ENCODE measurements around the gene HLA-DQA1. TPM values are rescaled to one million over a fixed set of nuclear protein-coding genes. Genes with fewer than 3 reads are reported as not detected.

The HLA-DQA1 gene
- total and polyA plus RNA-seq, 9 of the 15 experiments (the other 6 are each of a cell fraction or from before 2014, with no cell fraction given): 0.04 to 0.49 TPM; not detected in 7

- Histone ChIP-seq H3K9me3 (replicated peaks; ENCODE audit: control insufficient read depth, insufficient read depth, low read depth, low read length) (no peaks in the 10 kb centered on the region), H2AFZ (ENCODE audit: low read depth, low read length) (no peak overlapping the region), H3K4me1 (replicated peaks in 1 of 2; ENCODE audit: control insufficient read depth in 2 of 2, insufficient read depth in 2 of 2, low read length in 2 of 2) (no peaks in the 10 kb centered on the region), H3K79me2 (ENCODE audit: control insufficient read depth, insufficient read depth, low read length) (no peaks in the 10 kb centered on the region), H3K36me3 (ENCODE audit: control insufficient read depth, insufficient read depth, low read length) (no peaks in the 10 kb centered on the region), H3K4me2 (ENCODE audit: insufficient read depth, low read length) (no peak overlapping the region), H3K27ac (ENCODE audit: extremely low read depth, low read depth, low read length) (no peak overlapping the region), H3K4me3 (no peak overlapping the region), H3K9ac (ENCODE audit: insufficient read depth in 1 of 2, low read depth in 2 of 2, low read length in 2 of 2) (no peak overlapping the region), H4K20me1 (replicated peaks; ENCODE audit: control insufficient read depth, insufficient read depth, low read length) (no peaks in the 10 kb centered on the region), H3K27me3 (ENCODE audit: control insufficient read depth in 2 of 2, insufficient read depth in 2 of 2, low read length in 2 of 2) (no peaks in the 10 kb centered on the region), H3K9me1 (ENCODE audit: control insufficient read depth, insufficient read depth, low read length) (no peaks in the 10 kb centered on the region)
- TF ChIP-seq, protein P1, sequence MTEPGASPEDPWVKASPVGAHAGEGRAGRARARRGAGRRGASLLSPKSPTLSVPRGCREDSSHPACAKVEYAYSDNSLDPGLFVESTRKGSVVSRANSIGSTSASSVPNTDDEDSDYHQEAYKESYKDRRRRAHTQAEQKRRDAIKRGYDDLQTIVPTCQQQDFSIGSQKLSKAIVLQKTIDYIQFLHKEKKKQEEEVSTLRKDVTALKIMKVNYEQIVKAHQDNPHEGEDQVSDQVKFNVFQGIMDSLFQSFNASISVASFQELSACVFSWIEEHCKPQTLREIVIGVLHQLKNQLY (CRISPR knock-in tag; conservative IDR thresholded peaks at IDR 0.05): no peak
- intact Hi-C loops (cut with micrococcal nuclease): no loop called here
- CTCF ChIA-PET (ENCODE audit: low intra/inter-chr PET ratio): no interaction called here
- FAIRE-seq: no peak
- ATAC-seq: no peak
- in situ Hi-C loops (cut with MboI): no loop called here
- DNase-seq (ENCODE audit: extremely low read depth in 1 of 4, low spot score in 3 of 4): no peak
- 0% methylated on average over 4 of the region's 4 CpGs for WGBS (ENCODE audit: insufficient coverage, low coverage, missing lambda C conversion rate)
- no TSS peak for BruUV-seq (replicated peaks)
- POLR2A ChIA-PET: no interaction called here
These were observed 42.3 kb downstream of the HLA-DQA1 start for GRCh38 chr6:32679492-32679891.

GRCh38 chr6:32680055-32680454, 42.8 kb downstream of the HLA-DQA1 start:
- intact Hi-C loops (cut with micrococcal nuclease): no loop called here
- DNase-seq (ENCODE audit: extremely low read depth in 1 of 4, low spot score in 3 of 4) (no peak), FAIRE-seq (no peak), ATAC-seq (no peak)
- no peaks in the 10 kb centered on the region for H3K36me3 ChIP-seq (ENCODE audit: control insufficient read depth, insufficient read depth, low read length)
- H3K9ac ChIP-seq (ENCODE audit: insufficient read depth in 1 of 2, low read depth in 2 of 2, low read length in 2 of 2): no peak overlapping the region
- no TSS peak for BruUV-seq (replicated peaks)
- WGBS (ENCODE audit: insufficient coverage, low coverage, missing lambda C conversion rate): 0% methylated on average over 1 of the region's 1 CpG
- H3K27me3 ChIP-seq (ENCODE audit: control insufficient read depth in 2 of 2, insufficient read depth in 2 of 2, low read length in 2 of 2): no peaks in the 10 kb centered on the region
- H3K4me1 ChIP-seq (replicated peaks in 1 of 2; ENCODE audit: control insufficient read depth in 2 of 2, insufficient read depth in 2 of 2, low read length in 2 of 2): no peaks in the 10 kb centered on the region
- ChIA-PET CTCF (ENCODE audit: low intra/inter-chr PET ratio) (interaction anchor here (0.5 kb wide), 1 partner anchor 1630 kb away, joined by 5 read pairs; no protein-coding TSS in a partner anchor), POLR2A (no interaction called here)
- no peak overlapping the region for H3K4me3 ChIP-seq
- H4K20me1 ChIP-seq (replicated peaks; ENCODE audit: control insufficient read depth, insufficient read depth, low read length): no peaks in the 10 kb centered on the region
- H3K9me3 ChIP-seq (replicated peaks; ENCODE audit: control insufficient read depth, insufficient read depth, low read depth, low read length): no peaks in the 10 kb centered on the region
- no peak overlapping the region for H2AFZ ChIP-seq (ENCODE audit: low read depth, low read length)
- H3K4me2 ChIP-seq (ENCODE audit: insufficient read depth, low read length): no peak overlapping the region
- no peaks in the 10 kb centered on the region for H3K79me2 ChIP-seq (ENCODE audit: control insufficient read depth, insufficient read depth, low read length)
- no peaks in the 10 kb centered on the region for H3K9me1 ChIP-seq (ENCODE audit: control insufficient read depth, insufficient read depth, low read length)
- in situ Hi-C loops (cut with MboI): no loop called here
- H3K27ac ChIP-seq (ENCODE audit: extremely low read depth, low read depth, low read length): no peak overlapping the region
- TF ChIP-seq HMBOX1 (IDR thresholded peaks at IDR 0.05) (no peak), TEAD2 (tag; IDR thresholded peaks at IDR 0.05) (no peak), ZNF707 (CRISPR knock-in tag; conservative IDR thresholded peaks at IDR 0.05) (no peak), EP400 (IDR thresholded peaks at IDR 0.05) (no peak), JUN (IDR thresholded peaks at IDR 0.05; ENCODE audit: borderline replicate concordance, low read depth, low read length) (no peak), JUN (CRISPR knock-in tag; IDR thresholded peaks at IDR 0.05; ENCODE audit: borderline replicate concordance) (no peak), ZNF561 (CRISPR knock-in tag; conservative IDR thresholded peaks at IDR 0.05) (no peak), GABPA (tag; conservative IDR thresholded peaks at IDR 0.05; ENCODE audit: low read depth) (no peak), FIP1L1 (IDR thresholded peaks at IDR 0.05; ENCODE audit: low read depth, low read length, poor library complexity, severe bottlenecking) (no peak), NCOR1 (IDR thresholded peaks at IDR 0.05) (no peak), CLOCK (CRISPR knock-in tag; IDR thresholded peaks at IDR 0.05; ENCODE audit: borderline replicate concordance) (no peak)
